Left lung (tissue), 10 donors: ENCODE data around the gene NYAP2. TPM values are rescaled to one million over a fixed set of nuclear protein-coding genes. Genes with fewer than 3 reads are reported as not detected.

ENCODE experiments used
- ATAC-seq: fragments of 200-7000 bp; cut with Tn5 transposase; one replicate; pipeline ENCODE4 v1.9.1; 2020; ENCODE audit warnings: moderate library complexity
- DNase-seq, 4 donors: peaks; one replicate each; pipeline ENCODE4 v3.0.0-alpha.2; 2013 to 2020
- H3K27ac ChIP-seq, 2 donors: fragments of 200-600 bp; sonication (generic) in 1 of 2; one replicate each; pipeline versions ENCODE4 v1.5.0 to v1.8.0; 2020 to 2021
- H3K27me3 ChIP-seq, 2 donors: fragments of 200-600 bp; sonication (generic) in 1 of 2; one replicate each; pipeline versions ENCODE4 v1.5.0 to v1.8.0; 2020 to 2021
- H3K36me3 ChIP-seq, 2 donors: fragments of 200-600 bp; sonication (generic) in 1 of 2; one replicate each; pipeline versions ENCODE4 v1.5.0 to v1.8.0; 2020 to 2021
- H3K4me1 ChIP-seq, 2 donors: fragments of 200-600 bp; one replicate each; pipeline ENCODE4 v1.8.0; 2021
- H3K4me3 ChIP-seq, 2 donors: fragments of 200-600 bp; sonication (generic) in 1 of 2; one replicate each; pipeline versions ENCODE4 v1.5.0 to v1.8.0; 2020 to 2021; ENCODE audit warnings: mild to moderate bottlenecking in 1 of 2
- H3K9me3 ChIP-seq, 2 donors: fragments of 200-600 bp; sonication (generic) in 1 of 2; one replicate each; pipeline versions ENCODE4 v1.5.0 to v1.8.0; 2020 to 2021
- CTCF ChIP-seq, 2 donors: fragments of 200-600 bp; sonication (generic) in 1 of 2; IDR thresholded peaks; one replicate each; pipeline versions ENCODE4 v1.5.0 to v1.8.0; 2021; ENCODE audit warnings: antibody characterized with exemption in 2 of 2
- intact Hi-C, 2 donors: fragments of 100-400 bp; cut with DNase I; formaldehyde crosslinking; loops; one replicate each; pipeline versions ENCODE4 v1.11.2 to v1.14.2; 2022
- polyA plus RNA-seq, 6 donors: library from polyadenylated mRNA; unstranded; fragments of 120-200 nt; gene quantifications; one replicate each; pipeline ENCODE4 v1.2.1, GENCODE V29; 2013; ENCODE audit not compliant: insufficient read length in 6 of 6
- total RNA-seq, 2 donors: library from RNA; stranded (reverse); fragmentation: NEBNext Ultra II Directional; extraction: Animal tissue kit (Norgen Biotek cat#: 25700); gene quantifications; one replicate each; pipeline ENCODE4 v1.2.1, GENCODE V29; 2021
- donor health status: DM: no; HTN: yes; CAD: no.
- donor health status: DM: no; HTN: no; CAD: no.

NYAP2 gene
- total and polyA plus RNA-seq, 8 donors = 0.04 to 1.0 (median 0.07) TPM

GRCh38 chr2:225697936-225698335, 298.4 kb downstream of the NYAP2 start:
- intact Hi-C loops = no loop called here
- no peak for DNase-seq

More at GRCh38 chr2:225697936-225698335, 298.4 kb downstream of the NYAP2 start:
- Histone ChIP-seq H3K27ac (no peak overlapping the region), H3K4me3 (no peak overlapping the region), H3K27me3 (no peaks in the 10 kb centered on the region), H3K36me3 (no peaks in the 10 kb centered on the region), H3K4me1 (no peaks in the 10 kb centered on the region), H3K9me3 (no peaks in the 10 kb centered on the region)
- no peak for ATAC-seq
- no peak for TF ChIP-seq CTCF (IDR thresholded peaks at IDR 0.05)
